ENCODE data around the gene AGPAT4. TPM values are rescaled to one million over a fixed set of nuclear protein-coding genes. Genes with fewer than 3 reads are reported as not detected.

The AGPAT4 gene
- total and polyA plus RNA-seq, 3 donors from 2014 or later = 5.4 to 7.2 (median 6.4) TPM

DNA sequence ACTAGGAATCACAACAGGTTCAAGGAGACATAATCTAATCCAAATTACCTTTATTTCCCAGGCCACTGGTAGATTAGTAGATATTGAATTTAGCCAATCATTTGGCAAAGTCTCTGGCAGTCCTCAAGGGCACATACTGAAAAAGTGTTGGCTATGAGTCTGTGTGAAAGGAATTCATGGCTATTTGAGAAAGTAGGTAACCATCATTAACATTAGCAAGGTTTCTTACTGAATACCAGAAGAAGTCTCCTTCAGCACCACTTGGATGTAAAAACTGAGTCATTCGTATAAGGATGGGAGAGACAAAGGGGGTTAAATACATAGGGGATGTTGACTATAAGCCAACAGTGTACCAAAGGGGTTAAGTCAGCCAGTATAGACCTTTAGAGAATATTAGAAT, 36.7 kb downstream of the AGPAT4 start:
- Histone ChIP-seq H3K4me1 (no peaks in the 10 kb centered on the region), H3K4me3 (no peak overlapping the region), H3K27me3 (no peaks in the 10 kb centered on the region), H3K9me3 (no peaks in the 10 kb centered on the region), H3K27ac (no peak overlapping the region), H3K36me3 (ENCODE audit: low read depth, missing control alignments) (no peaks in the 10 kb centered on the region)
- DNase-seq = no peak
- intact Hi-C loops (cut with DNase I; ENCODE audit: low total_unique reads) = no loop called here
- TF ChIP-seq, protein P1, sequence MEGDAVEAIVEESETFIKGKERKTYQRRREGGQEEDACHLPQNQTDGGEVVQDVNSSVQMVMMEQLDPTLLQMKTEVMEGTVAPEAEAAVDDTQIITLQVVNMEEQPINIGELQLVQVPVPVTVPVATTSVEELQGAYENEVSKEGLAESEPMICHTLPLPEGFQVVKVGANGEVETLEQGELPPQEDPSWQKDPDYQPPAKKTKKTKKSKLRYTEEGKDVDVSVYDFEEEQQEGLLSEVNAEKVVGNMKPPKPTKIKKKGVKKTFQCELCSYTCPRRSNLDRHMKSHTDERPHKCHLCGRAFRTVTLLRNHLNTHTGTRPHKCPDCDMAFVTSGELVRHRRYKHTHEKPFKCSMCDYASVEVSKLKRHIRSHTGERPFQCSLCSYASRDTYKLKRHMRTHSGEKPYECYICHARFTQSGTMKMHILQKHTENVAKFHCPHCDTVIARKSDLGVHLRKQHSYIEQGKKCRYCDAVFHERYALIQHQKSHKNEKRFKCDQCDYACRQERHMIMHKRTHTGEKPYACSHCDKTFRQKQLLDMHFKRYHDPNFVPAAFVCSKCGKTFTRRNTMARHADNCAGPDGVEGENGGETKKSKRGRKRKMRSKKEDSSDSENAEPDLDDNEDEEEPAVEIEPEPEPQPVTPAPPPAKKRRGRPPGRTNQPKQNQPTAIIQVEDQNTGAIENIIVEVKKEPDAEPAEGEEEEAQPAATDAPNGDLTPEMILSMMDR (IDR thresholded peaks at IDR 0.05) = no peak
- TF ChIP-seq POLR2A (IDR thresholded peaks at IDR 0.05) = no peak
- WGBS, 2 donors = 95 to 100% methylated on average over 1 of the region's 1 CpG

DNA sequence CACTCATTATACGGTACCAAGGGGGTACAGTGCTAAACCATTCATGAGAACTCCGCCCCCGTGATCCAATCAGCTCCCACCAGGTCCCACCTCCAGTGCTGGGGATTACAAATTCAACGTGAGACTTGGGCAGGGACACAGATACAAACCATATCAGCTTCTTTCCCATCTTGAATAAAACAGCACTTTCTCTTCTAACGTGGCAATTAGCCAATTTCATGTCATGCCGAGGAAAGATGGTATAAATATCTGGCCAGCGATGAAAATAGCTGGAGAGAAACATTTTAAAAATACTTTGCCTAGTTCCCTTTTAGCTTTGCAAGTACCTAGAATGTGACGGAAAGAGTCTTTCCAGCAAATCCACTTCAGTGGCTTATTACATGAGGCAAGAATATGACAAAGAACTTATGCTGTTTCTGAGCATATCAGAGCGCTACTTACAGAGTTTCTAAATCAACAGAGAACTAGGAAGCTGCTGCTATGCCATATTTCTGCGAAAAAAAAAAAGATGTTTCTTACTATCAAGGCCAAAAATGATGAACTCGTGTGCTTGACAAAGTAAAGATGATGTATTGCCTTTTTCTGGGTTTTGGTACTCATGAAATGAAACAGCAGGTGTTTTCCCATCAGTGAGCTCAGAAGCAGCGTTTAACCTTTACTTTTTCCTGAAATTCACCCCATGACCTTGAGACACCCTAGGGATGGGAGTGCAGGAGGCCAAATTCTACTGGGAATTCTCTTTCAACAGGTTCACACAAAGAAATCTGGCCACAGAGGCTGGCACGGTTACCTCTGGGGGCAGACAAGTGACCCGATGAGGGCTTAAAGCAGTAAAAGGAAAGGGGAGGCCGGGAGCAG, 37.9 kb downstream of the AGPAT4 start:
- WGBS, 2 donors = 75 to 82% methylated on average over 15 of the region's 15 CpGs
- intact Hi-C loops (cut with DNase I; ENCODE audit: low total_unique reads) = no loop called here
- TF ChIP-seq, protein P1 (IDR thresholded peaks at IDR 0.05) = no peak
- no peak for TF ChIP-seq POLR2A (IDR thresholded peaks at IDR 0.05)
- no peaks in the 10 kb centered on the region for H3K27me3 ChIP-seq
- no peaks in the 10 kb centered on the region for H3K9me3 ChIP-seq
- no peaks in the 10 kb centered on the region for H3K36me3 ChIP-seq (ENCODE audit: low read depth, missing control alignments)
- no peaks in the 10 kb centered on the region for H3K4me1 ChIP-seq
- no peak for DNase-seq
- H3K27ac ChIP-seq = no peak overlapping the region
- H3K4me3 ChIP-seq = no peak overlapping the region

DNA sequence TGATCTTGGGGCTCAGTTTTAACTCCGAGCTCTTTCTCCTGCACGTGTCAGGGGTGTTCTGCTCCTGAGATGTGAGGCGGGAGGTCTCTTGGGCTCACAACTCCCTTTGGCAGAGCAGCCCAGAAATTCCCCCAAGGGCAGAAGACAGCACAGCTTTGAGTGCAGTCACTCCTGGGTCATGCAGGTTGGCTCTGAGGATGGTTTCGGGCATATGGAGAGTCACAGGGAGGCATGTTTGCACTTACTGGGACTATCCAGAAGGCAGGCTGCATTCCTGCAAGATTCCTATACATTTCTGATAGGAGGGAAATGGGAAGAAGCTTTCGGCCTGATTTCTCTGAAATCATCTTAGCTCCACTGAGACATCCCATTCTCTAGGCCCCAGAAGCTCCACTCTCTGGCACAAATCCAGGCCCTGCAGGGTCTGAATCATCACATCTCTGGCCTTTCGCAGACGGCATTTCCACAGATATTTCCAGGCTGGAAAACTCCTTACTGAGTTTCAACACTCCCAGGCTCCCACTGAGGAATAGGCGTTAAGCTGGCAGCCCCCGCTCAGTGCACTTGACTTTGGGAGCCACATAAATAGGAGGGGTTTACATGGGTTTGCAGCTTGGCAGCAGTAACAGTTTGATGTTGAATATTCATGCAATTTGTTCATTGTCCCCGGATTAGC, 39.7 kb downstream of the AGPAT4 start:
- no peak for TF ChIP-seq POLR2A (IDR thresholded peaks at IDR 0.05)
- TF ChIP-seq, protein P1 (IDR thresholded peaks at IDR 0.05) = no peak
- intact Hi-C loops (cut with DNase I; ENCODE audit: low total_unique reads) = no loop called here
- WGBS, 2 donors = 76 to 88% methylated on average over 6 to 10 of the region's 10 CpGs

DNA sequence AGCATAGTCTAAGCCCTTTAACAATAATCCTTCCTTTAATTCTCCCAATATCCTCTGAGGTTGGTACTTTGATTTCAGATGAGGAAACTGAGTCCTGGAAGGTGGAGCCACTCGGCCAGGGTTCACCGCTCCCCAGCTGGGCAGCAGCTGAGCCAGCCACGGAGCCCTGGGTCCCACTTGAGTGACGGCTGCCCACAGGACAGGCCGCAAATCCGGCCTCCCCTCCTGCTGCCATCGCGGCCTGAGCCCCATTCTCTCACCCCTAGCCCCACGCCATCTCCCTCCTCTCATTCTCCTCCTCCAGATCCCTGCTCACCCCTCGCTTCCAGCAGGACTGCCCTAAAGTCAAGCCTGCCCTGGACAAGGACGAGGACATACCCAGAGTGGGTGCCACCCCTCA, 41.4 kb downstream of the AGPAT4 start:
- no peak for DNase-seq
- TF ChIP-seq POLR2A (IDR thresholded peaks at IDR 0.05) = no peak
- TF ChIP-seq, protein P1 (IDR thresholded peaks at IDR 0.05) = no peak
- Histone ChIP-seq H3K9me3 (no peaks in the 10 kb centered on the region), H3K4me3 (no peak overlapping the region), H3K27ac (no peak overlapping the region), H3K4me1 (no peaks in the 10 kb centered on the region), H3K36me3 (ENCODE audit: low read depth, missing control alignments) (no peaks in the 10 kb centered on the region), H3K27me3 (no peaks in the 10 kb centered on the region)
- WGBS, 2 donors = 94 to 98% methylated on average over 11 of the region's 11 CpGs
- intact Hi-C loops (cut with DNase I; ENCODE audit: low total_unique reads) = no loop called here

More for the DNA sequence above, 39.7 kb downstream of the AGPAT4 start:
- no peaks in the 10 kb centered on the region for H3K27me3 ChIP-seq
- no peak overlapping the region for H3K27ac ChIP-seq
- H3K9me3 ChIP-seq = no peaks in the 10 kb centered on the region
- no peaks in the 10 kb centered on the region for H3K4me1 ChIP-seq
- no peak overlapping the region for H3K4me3 ChIP-seq
- DNase-seq = no peak
- no peaks in the 10 kb centered on the region for H3K36me3 ChIP-seq (ENCODE audit: low read depth, missing control alignments)

Measured in testis (tissue), 3 donors.